GM19467 (cell line): ENCODE results near the gene IRF9.
"Not testable (repeated sequence)": the region's sequence is repeated elsewhere in the genome, so short reads cannot be mapped to it uniquely, and the experiment has no call there.

Experiments
- ATAC-seq: cut with Tn5 transposase; IDR thresholded peaks from one replicate; pipeline ENCODE4 v1.9.1; 2021; ENCODE audit warnings: mild to moderate bottlenecking, moderate library complexity; ENCODE audit not compliant: unreplicated experiment

The IRF9 gene

GRCh38 chr14:24190416-24190815 is 29.4 kb downstream of the IRF9 start:
- ATAC-seq: no peak

DNA sequence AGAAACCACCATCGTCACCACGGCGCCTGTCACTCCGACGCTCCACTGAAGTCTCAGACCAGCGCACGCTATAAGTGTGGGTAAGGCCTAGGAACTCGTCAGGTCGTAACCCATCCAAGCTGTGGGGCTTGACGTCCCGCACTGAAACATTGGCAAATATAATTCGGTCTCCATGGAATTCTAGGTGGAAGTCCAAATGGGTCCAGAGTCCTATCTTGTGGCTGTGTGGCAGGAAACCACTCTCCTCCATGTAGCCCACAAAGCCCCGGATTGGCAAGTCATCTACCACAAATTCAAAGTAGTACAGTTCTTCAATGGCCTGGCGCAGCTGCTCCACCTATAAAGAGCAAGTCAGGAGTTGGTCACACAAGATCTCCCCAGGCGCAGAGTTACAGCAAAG is 31.9 kb downstream of the IRF9 start:
- no peak for ATAC-seq

GRCh38 chr14:24194186-24194872 is 33.3 kb downstream of the IRF9 start:
- ATAC-seq: no peak

- ATAC-seq: no peak
Measured at GRCh38 chr14:24194873-24195185, 33.8 kb downstream of the IRF9 start.

DNA sequence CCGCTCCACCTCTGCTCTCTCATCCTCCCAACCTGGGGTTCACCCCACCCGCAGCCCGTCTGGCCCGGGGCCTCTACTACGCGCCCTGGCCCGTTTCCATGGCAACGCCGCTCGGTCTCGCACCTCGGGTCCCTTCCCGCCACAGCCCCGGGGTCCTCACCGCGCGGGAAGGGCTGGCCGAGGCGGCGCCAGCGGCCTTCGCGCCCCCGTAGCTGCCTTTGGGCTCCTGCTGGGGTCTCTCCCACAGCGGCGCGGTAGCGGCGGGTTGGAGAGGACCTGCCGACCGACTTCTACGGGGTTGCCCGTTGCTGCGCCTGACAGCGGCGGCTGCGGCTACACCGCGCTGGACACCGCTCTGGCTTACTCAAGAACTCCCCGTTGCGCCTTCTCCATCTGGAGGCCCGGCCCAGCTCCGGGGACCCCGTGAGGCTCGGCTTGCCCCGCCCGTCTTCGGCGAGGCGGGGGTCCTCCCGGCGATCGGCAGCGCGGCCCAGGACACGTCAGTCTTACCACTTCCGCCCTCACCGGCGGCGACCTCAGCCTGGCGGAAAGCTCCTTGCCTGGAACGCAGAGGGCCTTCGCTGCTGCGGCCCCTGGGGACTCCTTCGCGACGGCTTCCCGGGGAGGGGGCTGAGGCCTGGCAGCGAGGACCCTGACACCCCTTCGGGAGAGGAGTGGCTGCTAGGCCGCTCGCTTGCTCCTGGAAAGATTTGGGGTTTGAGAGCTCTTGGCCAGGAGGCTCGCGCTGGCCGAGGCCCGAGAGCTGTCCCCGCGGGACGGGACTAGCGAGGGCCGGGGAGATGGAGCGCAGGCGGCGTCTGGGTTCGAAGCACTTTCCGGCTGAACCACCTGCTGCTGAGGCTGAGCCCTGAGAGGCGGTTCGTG is 34.4 kb downstream of the IRF9 start, which contains the start of gene TM9SF1:
TSS of gene TM9SF1 (minus strand) at position 256 of the 885 bp plus-strand sequence. CDS start 422 bp downstream, outside the sequence.
- ATAC-seq: peak; percentile 71

DNA sequence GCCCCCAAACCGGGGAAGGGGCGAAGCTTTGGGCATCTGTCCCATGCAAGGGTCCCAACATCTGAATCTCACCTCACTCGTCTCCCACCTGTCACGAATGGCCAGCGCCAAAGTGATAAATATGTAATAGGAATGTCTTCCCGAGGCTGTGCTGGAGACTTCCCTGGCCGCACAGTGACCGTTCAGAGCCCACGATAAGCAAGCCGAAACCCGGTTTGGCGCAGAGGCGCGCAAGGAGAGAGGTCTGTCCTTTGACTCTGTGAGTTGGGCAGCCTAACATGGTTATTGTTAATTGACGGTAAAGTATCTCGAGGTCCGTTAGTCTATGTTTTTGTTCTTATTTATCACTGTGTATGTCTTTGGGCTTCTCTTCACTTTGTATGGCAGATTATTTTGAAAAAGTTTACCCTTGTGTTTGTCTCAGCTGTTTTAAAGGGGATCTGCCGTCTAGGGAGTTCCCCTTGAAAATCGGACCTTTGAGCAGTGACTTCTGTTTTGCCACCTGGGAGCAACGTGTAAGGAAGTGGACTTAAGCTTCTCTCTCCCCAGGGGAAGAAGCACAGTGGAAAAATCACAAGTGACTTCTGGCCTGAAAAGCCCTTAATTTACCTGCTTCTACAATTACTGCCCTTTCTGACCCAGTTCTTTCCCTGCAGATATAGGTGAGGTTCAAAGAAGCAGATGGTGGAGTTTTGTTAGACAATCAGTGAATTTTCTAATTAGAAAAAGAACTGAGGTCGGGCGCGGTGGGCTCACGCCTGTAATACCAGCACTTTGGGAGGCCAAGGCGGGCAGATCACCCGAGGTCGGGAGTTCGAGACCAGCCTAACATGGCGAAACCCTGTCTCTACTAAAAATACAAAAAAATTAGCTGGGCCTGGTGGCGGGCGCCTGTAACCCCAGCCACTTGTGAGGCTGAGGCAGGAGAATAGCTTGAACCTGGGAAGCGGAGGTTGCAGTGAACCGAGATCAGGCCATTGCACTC is 35.3 kb downstream of the IRF9 start:
- ATAC-seq: peak; percentile 6

- ATAC-seq: no peak
Measured at GRCh38 chr14:24197056-24197450, 36.0 kb downstream of the IRF9 start.

DNA sequence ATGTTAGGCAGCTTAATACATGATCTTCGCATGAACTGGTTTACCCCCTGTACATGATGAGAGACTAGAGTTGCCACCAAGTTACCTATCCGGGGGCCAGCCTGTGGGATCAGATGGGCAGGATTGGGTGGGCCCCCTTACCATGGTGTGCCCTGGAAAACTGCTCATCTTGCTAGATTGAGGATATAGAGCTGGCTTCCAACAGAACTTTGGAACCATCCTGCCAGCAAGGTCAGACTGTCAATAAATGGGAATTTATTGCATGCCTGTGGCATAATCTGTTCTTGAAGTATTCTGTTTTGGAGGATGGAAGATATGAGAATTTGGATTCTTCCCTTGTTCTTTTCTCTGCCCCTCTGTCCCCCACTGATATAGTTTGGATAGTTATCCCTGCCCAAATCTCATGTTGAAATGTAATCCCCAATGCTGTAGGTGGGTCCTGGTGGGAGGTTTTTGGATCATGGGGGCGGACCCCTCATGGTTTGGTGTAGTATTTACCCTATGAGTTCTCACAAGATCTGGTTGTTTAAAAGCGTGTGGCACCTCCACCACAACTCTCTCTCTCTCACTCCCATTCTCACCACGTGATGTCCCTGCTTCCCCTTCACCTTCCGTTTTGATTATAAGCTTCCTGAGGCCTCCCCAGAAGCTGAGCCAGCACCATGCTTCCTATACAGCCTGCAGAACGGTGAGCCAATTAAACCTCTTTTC is 37.9 kb downstream of the IRF9 start:
- ATAC-seq: no peak

GRCh38 chr14:24202538-24202937 is 41.5 kb downstream of the IRF9 start:
- not testable (repeated sequence) for ATAC-seq

GRCh38 chr14:24203249-24203886 is 42.3 kb downstream of the IRF9 start:
- not testable (repeated sequence) for ATAC-seq

GRCh38 chr14:24204163-24205146 is 43.4 kb downstream of the IRF9 start:
- no peak for ATAC-seq

DNA sequence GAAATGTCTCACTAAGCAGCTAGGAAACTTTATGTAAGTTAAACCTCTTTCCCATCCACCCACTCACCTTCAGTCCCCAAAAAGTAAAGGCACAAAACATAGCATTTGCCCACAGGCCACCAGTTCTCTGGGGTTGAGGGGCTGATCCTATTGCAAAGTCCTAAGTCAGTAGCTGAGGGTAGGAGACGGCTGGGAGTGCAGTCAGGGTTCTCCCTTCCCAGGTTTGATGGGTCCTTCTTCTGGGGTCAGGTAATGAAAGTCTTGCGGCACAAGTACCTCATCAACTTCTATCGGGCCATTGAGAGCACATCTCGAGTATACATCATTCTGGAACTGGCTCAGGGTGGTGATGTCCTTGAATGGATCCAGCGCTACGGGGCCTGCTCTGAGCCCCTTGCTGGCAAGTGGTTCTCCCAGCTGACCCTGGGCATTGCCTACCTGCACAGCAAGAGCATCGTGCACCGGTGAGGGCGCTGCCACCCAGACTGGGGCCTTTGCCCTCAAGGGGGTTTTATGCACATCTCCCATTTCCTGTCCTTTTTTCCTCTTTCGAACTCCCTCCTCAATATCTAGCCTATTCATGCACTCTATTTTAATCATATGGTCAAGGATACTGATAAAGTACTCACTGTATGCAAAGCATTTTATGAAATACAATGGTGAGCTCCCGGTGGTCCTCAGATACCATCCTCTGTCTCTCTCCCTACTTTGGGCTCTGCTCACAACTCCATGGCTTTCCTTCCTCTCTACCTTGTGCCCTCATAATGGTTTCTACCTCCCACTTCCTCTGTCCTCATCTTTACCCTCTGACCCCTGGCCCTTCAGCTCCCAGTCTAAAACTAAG is 45.4 kb downstream of the IRF9 start:
- no peak for ATAC-seq

DNA sequence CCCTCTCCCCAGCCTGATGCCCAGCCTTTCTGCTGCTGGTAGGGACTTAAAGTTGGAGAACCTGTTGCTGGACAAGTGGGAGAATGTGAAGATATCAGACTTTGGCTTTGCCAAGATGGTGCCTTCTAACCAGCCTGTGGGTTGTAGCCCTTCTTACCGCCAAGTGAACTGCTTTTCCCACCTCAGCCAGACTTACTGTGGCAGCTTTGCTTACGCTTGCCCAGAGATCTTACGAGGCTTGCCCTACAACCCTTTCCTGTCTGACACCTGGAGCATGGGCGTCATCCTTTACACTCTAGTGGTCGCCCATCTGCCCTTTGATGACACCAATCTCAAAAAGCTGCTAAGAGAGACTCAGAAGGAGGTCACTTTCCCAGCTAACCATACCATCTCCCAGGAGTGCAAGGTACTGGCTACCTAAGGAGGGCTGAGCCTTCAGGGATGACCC is 46.1 kb downstream of the IRF9 start:
- ATAC-seq: no peak

- ATAC-seq: no peak
Measured at GRCh38 chr14:24207625-24208024, 46.6 kb downstream of the IRF9 start.

DNA sequence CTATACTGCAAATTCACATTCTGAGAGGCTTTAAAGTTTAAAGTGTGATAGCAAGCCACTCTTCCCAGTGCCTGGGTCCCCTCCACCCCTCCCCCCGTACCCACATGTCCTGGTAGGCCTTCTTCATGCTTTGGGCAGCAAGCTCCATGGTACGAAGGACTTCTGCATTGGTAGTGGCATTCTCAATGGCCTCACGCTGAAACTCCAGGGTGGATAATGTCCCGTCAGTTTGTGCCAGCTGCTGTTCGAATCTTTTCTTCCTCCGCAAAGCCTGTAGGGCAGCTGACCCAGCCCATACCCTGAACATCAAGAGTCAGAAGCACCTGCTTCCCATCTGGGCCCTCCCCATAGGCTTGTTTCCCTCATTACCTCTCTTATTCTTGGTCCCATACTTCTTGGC is 50.2 kb downstream of the IRF9 start:
- no peak for ATAC-seq

DNA sequence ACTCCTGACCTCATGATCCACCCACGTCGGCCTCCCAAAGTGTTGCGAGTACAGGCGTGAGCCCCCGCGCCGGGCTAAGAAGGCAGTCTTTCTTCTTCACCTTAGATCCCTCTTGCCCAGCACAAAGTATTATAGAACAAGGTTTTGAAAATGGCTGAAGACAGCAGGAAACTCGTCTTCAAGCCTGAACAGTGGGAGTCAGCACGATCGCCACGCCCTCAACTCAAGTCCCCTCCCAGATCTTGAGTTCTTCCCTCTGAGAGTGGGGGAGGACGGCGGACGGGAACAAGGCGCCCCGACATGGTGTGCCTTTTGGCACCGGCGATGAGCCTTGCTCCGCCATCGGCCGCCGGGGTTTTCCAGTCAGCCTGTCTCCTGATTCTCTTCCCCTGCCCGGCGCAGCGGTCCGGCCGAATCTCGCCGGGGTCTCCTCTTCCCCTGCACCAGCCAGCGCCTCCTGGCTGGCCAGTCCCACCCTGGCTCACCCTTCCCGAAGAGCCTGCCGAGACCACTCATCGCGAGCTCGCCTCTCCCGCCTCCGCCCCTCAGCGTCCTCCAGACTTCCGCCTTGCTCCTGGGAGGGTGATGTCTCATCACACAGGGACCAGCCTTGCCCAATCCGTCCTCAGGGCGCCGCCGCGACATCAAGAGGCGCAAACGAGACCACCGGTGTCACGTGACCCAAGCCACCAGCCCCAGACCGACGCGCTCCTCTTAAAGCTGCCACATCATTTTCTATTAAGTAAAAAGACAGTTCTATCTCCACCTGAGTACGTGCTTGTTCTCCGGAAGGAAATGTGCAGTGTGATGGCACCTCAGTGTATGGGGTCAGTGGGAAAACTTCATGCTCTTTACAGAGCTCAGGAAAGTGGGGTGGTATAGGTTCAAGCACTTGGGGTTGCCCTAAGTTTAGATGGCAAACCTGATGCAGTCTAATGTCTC is 52.1 kb downstream of the IRF9 start, which contains the start of gene CHMP4A:
TSS of gene CHMP4A (minus strand) at position 565 of the 942 bp plus-strand sequence. CDS start at position 516, 49 bp downstream.
- ATAC-seq: peak; percentile 76
